SK-N-SH (cell line): Measurements from ENCODE around the gene TMA16. TPM values are rescaled to one million over a fixed set of nuclear protein-coding genes. Genes with fewer than 3 reads are reported as not detected.

Source experiments
- CTCF ChIA-PET: fragments of 300-600, 350-600 bp; formaldehyde crosslinking; extraction: SDS; loops from one replicate; lab custom pipeline; 2021; lab: Yijun Ruan, JAX
- POLR2A ChIA-PET: fragments of 350-600 bp; sonication (Branson Sonifier 250); formaldehyde crosslinking; extraction: SDS; loops from one replicate; lab custom pipeline; 2020; ENCODE audit warnings: antibody characterized with exemption, inconsistent platforms; lab: Yijun Ruan, JAX
- DNase-seq: peaks from one replicate; pipeline ENCODE4 v3.0.0; 2012
- H2AFZ ChIP-seq: fragments of 200-600 bp; sonication (generic); 2 replicates; pipeline ENCODE4 v1.8.1; 2016; ENCODE audit warnings: antibody characterized with exemption, mild to moderate bottlenecking, low read depth
- H3F3A ChIP-seq: fragments of 200-600 bp; sonication (generic); replicated peaks from 2 replicates; pipeline ENCODE3; 2016; ENCODE audit warnings: antibody characterized with exemption, mild to moderate bottlenecking; ENCODE audit not compliant: insufficient read depth
- H3K27ac ChIP-seq, 2 experiments: fragments of 200-500 bp in 1 of 2; fragments of 200-600 bp in 1 of 2; sonication (Bioruptor generic) in 1 of 2; sonication (generic), shearing (Covaris generic) in 1 of 2; 2 replicates each; pipeline versions ENCODE4 v1.5.1 to v1.6.1; 2014 to 2016; ENCODE audit warnings: low read depth in 2 of 2, inconsistent platforms in 1 of 2, low read length in 1 of 2, mild to moderate bottlenecking in 1 of 2, mixed read lengths in 1 of 2
- H3K27me3 ChIP-seq: fragments of 200-600 bp; sonication (generic), shearing (Covaris generic); 2 replicates; pipeline ENCODE4 v1.6.1; 2016; ENCODE audit warnings: mixed run types; ENCODE audit not compliant: insufficient read depth
- H3K36me3 ChIP-seq, 2 experiments: fragments of 200-500 bp in 1 of 2; fragments of 200-600 bp in 1 of 2; sonication (Bioruptor generic) in 1 of 2; sonication (generic) in 1 of 2; replicated peaks in 1 of 2; 2 replicates each; pipeline versions ENCODE3 to v1.5.1; 2014 to 2016; ENCODE audit warnings: low read length in 1 of 2, mild to moderate bottlenecking in 1 of 2; ENCODE audit not compliant: insufficient read depth in 2 of 2, control insufficient read depth in 1 of 2
- H3K4me1 ChIP-seq, 2 experiments: fragments of 200-500 bp in 1 of 2; fragments of 200-600 bp in 1 of 2; sonication (Bioruptor generic) in 1 of 2; sonication (generic), shearing (Covaris generic) in 1 of 2; 2 replicates each; pipeline versions ENCODE4 v1.5.1 to v1.6.1; 2014 to 2016; ENCODE audit warnings: low read depth in 1 of 2, low read length in 1 of 2, mixed run types in 1 of 2; ENCODE audit not compliant: insufficient read depth in 2 of 2, control insufficient read depth in 1 of 2
- H3K4me2 ChIP-seq: fragments of 200-600 bp; sonication (generic), shearing (Covaris generic); 2 replicates; pipeline ENCODE4 v1.6.1; 2017; ENCODE audit warnings: mixed run types
- H3K4me3 ChIP-seq, 2 experiments: fragments of 200-500 bp in 1 of 2; fragments of 200-600 bp in 1 of 2; sonication (Bioruptor generic) in 1 of 2; sonication (generic), shearing (Covaris generic) in 1 of 2; 2 replicates each; pipeline versions ENCODE4 v1.5.1 to v1.8.1; 2014 to 2016; ENCODE audit warnings: low read depth in 2 of 2, inconsistent platforms in 1 of 2, low read length in 1 of 2, mild to moderate bottlenecking in 1 of 2, mixed read lengths in 1 of 2, moderate library complexity in 1 of 2
- H3K79me2 ChIP-seq: fragments of 200-600 bp; sonication (generic); 2 replicates; pipeline ENCODE4 v1.8.1; 2017; ENCODE audit warnings: mild to moderate bottlenecking; ENCODE audit not compliant: insufficient read depth
- H3K9ac ChIP-seq: fragments of 200-600 bp; sonication (generic); 2 replicates; pipeline ENCODE4 v1.6.1; 2017; ENCODE audit warnings: mixed run types
- H3K9me2 ChIP-seq: fragments of 200-600 bp; sonication (generic); 2 replicates; pipeline ENCODE4 v1.6.1; 2017; ENCODE audit warnings: mixed run types
- H3K9me3 ChIP-seq: fragments of 200-600 bp; sonication (generic); 2 replicates; pipeline ENCODE4 v1.6.1; 2017; ENCODE audit warnings: mixed run types, mild to moderate bottlenecking, moderate library complexity
- H4K20me1 ChIP-seq: fragments of 200-600 bp; sonication (generic); 2 replicates; pipeline ENCODE4 v1.6.1; 2017; ENCODE audit warnings: mild to moderate bottlenecking, mixed run types; ENCODE audit not compliant: insufficient read depth
- CTCF ChIP-seq: fragments of 200-600 bp; sonication (generic); IDR thresholded peaks from 2 replicates; pipeline ENCODE4 v1.6.1; 2017; ENCODE audit warnings: antibody characterized with exemption, mild to moderate bottlenecking, moderate library complexity
- FOXJ3 ChIP-seq: sonication (generic); formaldehyde crosslinking; IDR thresholded peaks from 2 replicates; pipeline ENCODE4 v1.5.1; 2020; ENCODE audit warnings: mild to moderate bottlenecking, missing genetic modification reagents
- GATA2 ChIP-seq: sonication (generic); formaldehyde crosslinking; IDR thresholded peaks from 2 replicates; pipeline ENCODE4 v1.5.0; 2020; ENCODE audit warnings: mild to moderate bottlenecking, missing genetic modification reagents
- MAX ChIP-seq: IDR thresholded peaks from 2 replicates; pipeline ENCODE4 v1.4.0; 2012; ENCODE audit warnings: low read depth
- MXI1 ChIP-seq: IDR thresholded peaks from 2 replicates; pipeline ENCODE4 v1.6.1; 2012; ENCODE audit warnings: mild to moderate bottlenecking, low read depth, low read length, improper control_type of control experiment
- NFIC ChIP-seq: IDR thresholded peaks from 2 replicates; pipeline ENCODE4 v1.4.0; 2012; ENCODE audit warnings: borderline replicate concordance
- NRF1 ChIP-seq: IDR thresholded peaks from 2 replicates; pipeline ENCODE4 v1.6.1; 2012; ENCODE audit warnings: low read depth, mild to moderate bottlenecking, low read length
- RAD21 ChIP-seq: IDR thresholded peaks from 2 replicates; pipeline ENCODE4 v1.6.1; 2012; ENCODE audit warnings: mild to moderate bottlenecking, low read length
- SMC3 ChIP-seq: IDR thresholded peaks from 2 replicates; pipeline ENCODE4 v1.6.1; 2012; ENCODE audit warnings: low read depth, low read length, improper control_type of control experiment
- TEAD4 ChIP-seq: IDR thresholded peaks from 2 replicates; pipeline ENCODE4 v1.4.0; 2012; ENCODE audit warnings: mild to moderate bottlenecking, borderline replicate concordance; ENCODE audit not compliant: insufficient read depth
- USF2 ChIP-seq: fragments of 150-350 bp; IDR thresholded peaks from 2 replicates; pipeline ENCODE4 v1.6.1; 2017; ENCODE audit warnings: antibody characterized with exemption, low read length, low read depth, borderline replicate concordance
- WGBS: methylation state at CpG from one replicate; pipeline ENCODE4 v1.1.6; 2017; ENCODE audit warnings: low lambda C conversion rate; 5-methylcytosine and 5-hydroxymethylcytosine counted together
- polyA plus RNA-seq, 3 experiments: library from polyadenylated mRNA; depleted of rRNA; stranded (reverse); fragments of >200 nt; gene quantifications; 2 replicates each; pipeline ENCODE4 v1.2.3, GENCODE V29; 2012

TMA16 gene
- polyA plus RNA-seq, 1 of the 3 experiments (the other 2 are of a cell fraction): 10.0 TPM

GRCh38 chr4:163544407-163545038, 50.0 kb downstream of the TMA16 start:
- DNase-seq: peak; percentile 75
- 8% methylated on average over 12 of the region's 12 CpGs for WGBS
- peaks cover 29% of the 10 kb centered on the region for H3F3A ChIP-seq
- H3K27ac ChIP-seq: no peak overlapping the region
- ChIA-PET POLR2A (interaction anchor here (0.6 to 1.5 kb wide), 2 partner anchors 50 to 127 kb away, joined by 6 read pairs; partner anchors contain the start of gene TMA16), CTCF (interaction anchor here (0.8 to 8.0 kb wide), 8 partner anchors 10 to 1187 kb away, joined by 3 to 94 read pairs (median 4); partner anchors contain the start of gene TMA16)
- H3K4me1 ChIP-seq: peaks cover 0 to 13% of the 10 kb centered on the region in 2 experiments; a peak in 3 of 4 replicates
- H3K4me3 ChIP-seq: peak overlapping the region; percentile 34 to 54
- peak overlapping the region; percentile 63 for H3K4me2 ChIP-seq
- H3K9me3 ChIP-seq: no peaks in the 10 kb centered on the region
- no peaks in the 10 kb centered on the region for H3K79me2 ChIP-seq
- no peaks in the 10 kb centered on the region for H3K27me3 ChIP-seq
- H4K20me1 ChIP-seq: no peaks in the 10 kb centered on the region
- no peaks in the 10 kb centered on the region for H3K9me2 ChIP-seq
- H3K9ac ChIP-seq: no peak overlapping the region
- no peaks in the 10 kb centered on the region for H3K36me3 ChIP-seq
- H2AFZ ChIP-seq: peak overlapping the region; percentile 81
- TF ChIP-seq NRF1 (no peak), USF2 (no peak), MAX (peak; percentile 27; the same call in 1 of the 2 replicates), SMC3 (peak; percentile 67), NFIC (no peak), TEAD4 (no peak), FOXJ3 (CRISPR knock-in tag) (no peak), CTCF (peak; percentile 94), RAD21 (peak; percentile 73)

GRCh38 chr4:163548481-163549243, 54.2 kb downstream of the TMA16 start:
- no peaks in the 10 kb centered on the region for H3K9me3 ChIP-seq
- H3K9me2 ChIP-seq: no peaks in the 10 kb centered on the region
- H3K4me2 ChIP-seq: no peak overlapping the region
- CTCF ChIA-PET: interaction anchor here (0.6 to 8.0 kb wide), 32 partner anchors 10 to 1183 kb away, joined by 3 to 94 read pairs (median 4); partner anchors contain the start of gene TMA16
- 0 out of 2 replicates have a peak overlapping the region, but pooled peaks have one; percentile 31 for H2AFZ ChIP-seq
- TF ChIP-seq GATA2 (CRISPR knock-in tag) (no peak), SMC3 (peak; percentile 63), RAD21 (peak; percentile 88), CTCF (peak; percentile 76), MXI1 (no peak)
- TF ChIP-seq, all 33 proteins: peak for 3
- H3K9ac ChIP-seq: no peak overlapping the region
- 0 out of 2 replicates have a peak, but pooled peaks cover 8% of the 10 kb centered on the region for H3K27me3 ChIP-seq
- 38% methylated on average over 10 of the region's 10 CpGs for WGBS
- peaks cover 12% of the 10 kb centered on the region for H3F3A ChIP-seq
- peaks cover 0 to 2% of the 10 kb centered on the region in 2 experiments; a peak in 2 of 4 replicates for H3K4me1 ChIP-seq
- no peak overlapping the region; a peak in 1 of 4 replicates for H3K4me3 ChIP-seq
- H4K20me1 ChIP-seq: no peaks in the 10 kb centered on the region
- H3K27ac ChIP-seq: no peak overlapping the region
- no peaks in the 10 kb centered on the region for H3K36me3 ChIP-seq
- POLR2A ChIA-PET: no interaction called here
- no peaks in the 10 kb centered on the region for H3K79me2 ChIP-seq
- peak; percentile 52 for DNase-seq
